A172 (cell line): ENCODE data around the gene GLT1D1. TPM values are rescaled to one million over a fixed set of nuclear protein-coding genes. Genes with fewer than 3 reads are reported as not detected.

Source experiments
- DNase-seq: peaks from one replicate; pipeline ENCODE4 v3.0.0-alpha.2; 2015; ENCODE audit warnings: low spot score
- total RNA-seq: library from RNA; depleted of rRNA; stranded (reverse); fragments of >200 nt; shearing (Covaris generic); gene quantifications from 2 replicates; pipeline ENCODE4 v1.2.3, GENCODE V29; 2014

Gene GLT1D1
- total RNA-seq, 1 experiment from 2014 or later: not detected

GRCh38 chr12:128966203-128966810 is 113.0 kb downstream of the GLT1D1 start:
- DNase-seq: no peak

- no peak for DNase-seq
Observed at GRCh38 chr12:128968668-128969067, 115.4 kb downstream of the GLT1D1 start.

GRCh38 chr12:128969480-128970055 is 116.3 kb downstream of the GLT1D1 start:
- DNase-seq: peak; percentile 2

GRCh38 chr12:128970110-128970509 is 116.8 kb downstream of the GLT1D1 start:
- DNase-seq: no peak

GRCh38 chr12:128970941-128971340 is 117.7 kb downstream of the GLT1D1 start:
- no peak for DNase-seq

- DNase-seq: no peak
Observed at GRCh38 chr12:128971802-128972201, 118.5 kb downstream of the GLT1D1 start.

- DNase-seq: no peak
Observed at GRCh38 chr12:128973883-128974681, 120.8 kb downstream of the GLT1D1 start.

- DNase-seq: no peak
Observed at GRCh38 chr12:128974881-128975280, 121.6 kb downstream of the GLT1D1 start.

- DNase-seq: no peak
Observed at GRCh38 chr12:128976120-128976738, 123.0 kb downstream of the GLT1D1 start.

- DNase-seq: no peak
Observed at GRCh38 chr12:128977441-128977840, 124.2 kb downstream of the GLT1D1 start.

- DNase-seq: no peak
Observed at GRCh38 chr12:128978067-128978466, 124.8 kb downstream of the GLT1D1 start.

- no peak for DNase-seq
Observed at GRCh38 chr12:128980623-128981022, 127.3 kb downstream of the GLT1D1 start.

- DNase-seq: no peak
Observed at GRCh38 chr12:128981971-128982533, 128.8 kb downstream of the GLT1D1 start.

- no peak for DNase-seq
Observed at GRCh38 chr12:128982933-128983332, 129.7 kb downstream of the GLT1D1 start.

- DNase-seq: no peak
Observed at GRCh38 chr12:128983371-128983770, 130.1 kb downstream of the GLT1D1 start.

GRCh38 chr12:128986957-128987356 is 133.7 kb downstream of the GLT1D1 start:
- DNase-seq: no peak

- no peak for DNase-seq
Observed at GRCh38 chr12:128989287-128989686, 136.0 kb downstream of the GLT1D1 start.

GRCh38 chr12:128991716-128992115 is 138.4 kb downstream of the GLT1D1 start:
- DNase-seq: no peak

GRCh38 chr12:128992116-128992515 is 138.8 kb downstream of the GLT1D1 start:
- no peak for DNase-seq

GRCh38 chr12:128992550-128992949 is 139.3 kb downstream of the GLT1D1 start:
- DNase-seq: no peak

GRCh38 chr12:128994856-128995255 is 141.6 kb downstream of the GLT1D1 start:
- DNase-seq: no peak

GRCh38 chr12:128995619-128996018 is 142.3 kb downstream of the GLT1D1 start:
- DNase-seq: no peak
